ENCODE measurements around the gene CELF2. TPM values are rescaled to one million over a fixed set of nuclear protein-coding genes. Genes with fewer than 3 reads are reported as not detected.

Gene CELF2
- total RNA-seq, 2 donors from 2014 or later: 30.2 to 34.4 TPM

GRCh38 chr10:11186374-11186773 lies 168.7 kb downstream of the CELF2 start:
- Histone ChIP-seq H3K27me3 (no peaks in the 10 kb centered on the region), H3K36me3 (no peaks in the 10 kb centered on the region), H3K9ac (ENCODE audit: low read depth in 2 of 2, low read length in 2 of 2) (no peak overlapping the region), H3K27ac (no peak overlapping the region), H3K9me3 (no peaks in the 10 kb centered on the region), H3K4me3 (no peak overlapping the region), H3K4me1 (no peaks in the 10 kb centered on the region)
- TF ChIP-seq CTCF (IDR thresholded peaks at IDR 0.05): no peak
- intact Hi-C loops (cut with DNase I): no loop called here
- no peak for DNase-seq

GRCh38 chr10:11189582-11190376 lies 172.1 kb downstream of the CELF2 start:
- TF ChIP-seq CTCF (IDR thresholded peaks at IDR 0.05): no peak
- Histone ChIP-seq H3K27ac (no peak overlapping the region), H3K4me1 (no peaks in the 10 kb centered on the region), H3K9ac (ENCODE audit: low read depth in 2 of 2, low read length in 2 of 2) (no peak overlapping the region), H3K27me3 (no peaks in the 10 kb centered on the region), H3K4me3 (no peak overlapping the region), H3K9me3 (no peaks in the 10 kb centered on the region), H3K36me3 (no peaks in the 10 kb centered on the region)
- no peak for DNase-seq
- intact Hi-C loops (cut with DNase I): no loop called here

GRCh38 chr10:11191190-11191589 lies 173.5 kb downstream of the CELF2 start:
- Histone ChIP-seq H3K27me3 (no peaks in the 10 kb centered on the region), H3K4me1 (no peaks in the 10 kb centered on the region), H3K9ac (ENCODE audit: low read depth in 2 of 2, low read length in 2 of 2) (no peak overlapping the region), H3K9me3 (no peaks in the 10 kb centered on the region), H3K36me3 (no peaks in the 10 kb centered on the region), H3K27ac (no peak overlapping the region), H3K4me3 (no peak overlapping the region)
- intact Hi-C loops (cut with DNase I): no loop called here
- TF ChIP-seq CTCF (IDR thresholded peaks at IDR 0.05): no peak
- no peak for DNase-seq

- no peak overlapping the region for H3K4me3 ChIP-seq
- no peaks in the 10 kb centered on the region for H3K36me3 ChIP-seq
- no peak overlapping the region for H3K27ac ChIP-seq
- no peaks in the 10 kb centered on the region for H3K27me3 ChIP-seq
- no peak for DNase-seq
- no peaks in the 10 kb centered on the region for H3K4me1 ChIP-seq
- no peak overlapping the region for H3K9ac ChIP-seq (ENCODE audit: low read depth in 2 of 2, low read length in 2 of 2)
- no peaks in the 10 kb centered on the region for H3K9me3 ChIP-seq
- TF ChIP-seq CTCF (IDR thresholded peaks at IDR 0.05): no peak
- intact Hi-C loops (cut with DNase I): no loop called here
These were observed 174.0 kb downstream of the CELF2 start for GRCh38 chr10:11191678-11192077.

GRCh38 chr10:11192304-11193000 lies 174.8 kb downstream of the CELF2 start:
- no peaks in the 10 kb centered on the region for H3K4me1 ChIP-seq
- intact Hi-C loops (cut with DNase I): no loop called here
- TF ChIP-seq CTCF (IDR thresholded peaks at IDR 0.05): no peak
- no peaks in the 10 kb centered on the region for H3K36me3 ChIP-seq
- no peak overlapping the region for H3K9ac ChIP-seq (ENCODE audit: low read depth in 2 of 2, low read length in 2 of 2)
- no peaks in the 10 kb centered on the region for H3K27me3 ChIP-seq
- no peak overlapping the region for H3K4me3 ChIP-seq
- H3K27ac ChIP-seq: no peak overlapping the region
- no peak for DNase-seq
- no peaks in the 10 kb centered on the region for H3K9me3 ChIP-seq

Measured in colonic mucosa (tissue), 4 donors.